SW 1271 (cell line): ENCODE data around the gene B3GLCT.
"Not testable (repeated sequence)": the region's sequence is repeated elsewhere in the genome, so short reads cannot be mapped to it uniquely, and the experiment has no call there.

Experiments used
- DNase-seq, 2 experiments: peaks; one replicate each; lab custom pipeline; 2025; lab: John Stamatoyannopoulos, UW

Gene B3GLCT

DNA sequence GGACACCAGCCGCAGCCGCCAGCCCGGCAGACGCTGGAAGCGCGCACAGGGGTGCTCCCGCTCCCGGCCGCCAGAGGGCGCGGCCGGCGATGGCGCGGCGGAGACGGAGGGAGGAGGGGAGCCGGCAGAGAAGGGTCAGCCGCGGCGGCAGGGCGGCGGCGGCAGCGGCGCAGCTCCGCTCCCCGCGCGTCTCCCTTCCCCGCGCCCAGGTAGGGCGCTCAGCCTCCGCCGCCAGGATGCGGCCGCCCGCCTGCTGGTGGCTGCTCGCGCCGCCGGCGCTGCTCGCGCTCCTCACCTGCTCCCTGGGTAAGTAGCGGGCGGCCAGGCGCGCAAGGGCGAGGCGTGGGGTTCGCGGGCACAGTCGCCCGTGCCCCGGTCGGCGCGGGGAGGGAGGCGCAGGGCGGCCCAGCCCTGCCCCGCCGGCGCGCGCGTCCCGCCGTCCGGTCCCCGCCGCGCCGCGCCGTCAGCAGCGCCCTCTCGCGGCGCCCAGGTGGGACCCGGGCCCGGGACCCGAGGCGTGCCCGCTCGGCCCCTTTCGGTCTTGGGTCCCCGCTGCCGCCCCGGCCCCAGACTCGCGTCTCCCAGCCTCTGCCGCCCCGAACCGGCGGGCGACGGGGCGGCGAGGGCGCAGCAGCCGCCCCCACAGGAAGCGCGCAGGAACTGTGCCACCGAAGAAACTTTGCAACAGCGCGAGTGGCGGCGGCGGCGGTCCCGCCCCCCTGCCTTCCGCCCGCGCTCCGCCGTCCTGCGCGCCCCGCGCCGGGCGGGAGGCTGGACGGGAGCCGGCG is at the start of gene B3GLCT:
Gene B3GLCT (plus strand): TSS at position 127 of the 788 bp plus-strand sequence. CDS start 110 bp downstream, at position 237.
- DNase-seq: peak; percentile 60 to 76

DNA sequence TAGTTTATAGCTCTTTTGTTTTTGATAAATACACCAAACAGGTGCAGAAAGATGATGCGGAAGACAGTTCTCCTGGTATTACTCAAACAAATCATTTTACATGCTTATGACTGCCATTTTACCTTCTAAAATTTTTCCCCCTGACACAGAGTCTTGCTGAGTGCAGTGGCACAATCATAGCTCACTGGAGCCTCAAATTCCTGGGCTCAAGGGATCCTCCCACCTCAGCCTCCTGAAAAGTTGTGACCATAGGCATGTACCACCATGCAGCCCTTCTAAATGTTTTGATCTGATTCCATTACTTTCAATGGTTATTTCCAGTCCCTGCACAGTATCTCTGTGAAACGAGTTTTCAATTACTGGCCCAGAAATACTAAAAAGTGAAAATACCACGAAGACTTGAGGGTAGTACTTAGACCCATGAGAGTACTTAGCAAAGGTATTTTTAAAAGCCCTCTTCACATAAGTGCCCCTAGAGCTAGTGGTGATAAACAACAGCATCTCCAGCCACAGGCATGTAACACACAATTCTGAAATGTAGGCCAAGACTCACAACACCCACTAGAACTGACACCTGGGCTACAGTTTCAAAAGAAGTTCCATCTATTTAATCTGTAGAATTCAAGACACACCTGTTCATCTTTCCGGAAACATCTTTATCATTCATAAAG is 49.3 kb upstream of the B3GLCT start:
- no peak for DNase-seq

GRCh38 chr13:31151837-31152236 is 47.9 kb upstream of the B3GLCT start:
- no peak for DNase-seq

DNA sequence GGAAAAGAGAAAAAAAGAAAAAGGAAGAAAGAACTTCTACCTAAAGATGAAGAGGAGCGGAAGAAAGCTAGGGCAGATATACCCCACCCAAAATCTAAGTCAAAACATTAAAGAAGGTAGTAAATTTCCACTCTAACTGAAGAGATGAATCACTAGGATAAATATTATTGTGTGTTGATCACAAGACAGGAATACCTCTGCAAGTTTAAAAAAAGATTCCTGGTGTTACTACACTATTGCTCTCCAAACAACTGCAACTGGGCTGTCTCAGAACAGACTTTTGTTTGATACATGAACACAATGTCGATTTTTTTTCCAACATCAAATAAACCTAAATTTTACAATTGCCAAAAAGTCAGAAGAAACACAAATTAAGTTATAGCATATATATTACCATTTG is 44.8 kb upstream of the B3GLCT start:
- no peak for DNase-seq

DNA sequence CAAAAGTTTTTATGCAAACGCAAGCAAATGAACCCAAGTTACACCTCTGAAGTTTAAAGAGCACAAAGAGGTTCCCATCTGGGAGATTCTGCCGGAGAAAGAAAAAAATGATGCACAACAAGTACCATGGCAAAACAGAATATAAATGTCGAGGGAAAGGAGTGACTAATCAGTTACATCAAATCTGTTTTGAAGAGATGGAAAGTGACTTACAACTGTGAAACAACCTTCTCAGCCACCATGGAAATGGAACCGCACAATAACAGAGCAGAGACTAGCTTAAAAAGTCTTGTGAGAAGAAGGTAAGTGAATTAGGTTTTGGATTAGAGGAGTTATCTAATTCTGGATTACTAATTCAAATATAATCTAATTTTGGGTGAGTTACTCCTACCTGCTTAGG is 40.5 kb upstream of the B3GLCT start:
- DNase-seq: no peak

GRCh38 chr13:31160857-31161556 is 38.8 kb upstream of the B3GLCT start:
- DNase-seq: peak in 1 of 2 experiments; percentile 20

GRCh38 chr13:31161557-31162150 is 38.1 kb upstream of the B3GLCT start, which contains the start of gene HSPH1:
Gene HSPH1, minus strand, starts transcription at chr13:31161904. Its CDS starts 322 bp downstream, at chr13:31161582.
- peak; percentile 92 to 98 for DNase-seq

DNA sequence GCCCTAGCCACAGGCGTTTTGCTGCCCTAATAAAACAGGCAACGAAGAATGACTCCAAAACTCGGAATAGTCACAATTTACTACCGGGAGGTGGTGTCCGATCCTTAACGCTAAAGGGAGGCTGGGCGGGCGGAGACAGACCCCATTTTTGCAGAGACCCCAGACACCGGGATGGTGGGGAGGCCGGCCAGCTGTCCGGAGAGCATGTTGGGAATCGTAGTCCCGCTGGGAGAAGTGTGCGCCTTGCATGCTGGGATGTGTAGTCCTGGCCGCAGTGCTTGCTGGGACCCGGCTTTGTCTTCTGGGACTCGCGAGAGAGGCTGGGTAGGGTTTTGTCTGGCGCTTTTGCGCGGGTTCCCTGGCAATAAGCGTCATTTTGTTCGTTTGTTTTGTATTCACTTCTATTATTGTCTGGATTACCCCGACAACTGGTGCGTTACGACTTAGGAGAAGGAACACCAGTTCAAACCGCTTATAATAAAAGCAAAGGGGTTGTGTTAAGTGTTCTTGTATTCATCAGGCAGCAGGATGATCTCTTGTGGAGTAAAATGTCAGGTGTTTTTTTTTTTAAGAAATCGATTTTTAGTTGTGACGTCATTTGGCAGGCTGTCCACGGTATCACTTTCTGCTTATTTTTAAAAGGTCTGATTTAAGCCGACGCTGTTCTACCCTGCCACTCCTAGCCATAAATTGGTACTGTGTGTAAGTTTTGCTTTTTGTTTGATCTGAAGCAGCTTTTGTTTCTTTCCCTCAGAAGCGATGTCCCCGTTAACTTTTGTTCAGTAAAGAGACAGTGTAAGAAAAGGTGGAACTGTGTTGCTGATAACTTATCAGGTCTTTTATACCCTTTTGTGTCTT is 37.4 kb upstream of the B3GLCT start:
- peak; percentile 93 to 97 for DNase-seq

GRCh38 chr13:31166591-31166990 is 33.2 kb upstream of the B3GLCT start:
- no peak for DNase-seq

DNA sequence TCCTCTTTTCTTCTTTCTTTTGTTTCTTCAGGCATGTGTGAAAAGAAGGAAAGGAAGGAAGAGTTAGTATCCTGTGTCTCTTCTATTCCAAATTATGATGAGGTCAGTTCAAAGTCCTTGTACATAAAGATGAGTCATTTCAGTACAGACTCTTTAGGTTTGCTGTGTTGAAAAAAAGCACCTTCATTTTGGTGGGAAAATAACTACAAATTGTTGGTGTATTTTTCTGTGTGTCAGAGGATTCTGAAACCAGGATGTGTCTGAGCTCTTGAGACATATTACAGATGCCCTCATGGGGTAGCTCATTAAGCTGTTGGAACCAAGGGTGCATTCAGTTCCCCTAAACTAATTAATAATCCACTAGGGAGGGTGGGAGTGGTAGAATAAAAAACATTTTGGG is 32.3 kb upstream of the B3GLCT start:
- no peak for DNase-seq

- no peak for DNase-seq
These were observed 31.6 kb upstream of the B3GLCT start for GRCh38 chr13:31168166-31168565.

DNA sequence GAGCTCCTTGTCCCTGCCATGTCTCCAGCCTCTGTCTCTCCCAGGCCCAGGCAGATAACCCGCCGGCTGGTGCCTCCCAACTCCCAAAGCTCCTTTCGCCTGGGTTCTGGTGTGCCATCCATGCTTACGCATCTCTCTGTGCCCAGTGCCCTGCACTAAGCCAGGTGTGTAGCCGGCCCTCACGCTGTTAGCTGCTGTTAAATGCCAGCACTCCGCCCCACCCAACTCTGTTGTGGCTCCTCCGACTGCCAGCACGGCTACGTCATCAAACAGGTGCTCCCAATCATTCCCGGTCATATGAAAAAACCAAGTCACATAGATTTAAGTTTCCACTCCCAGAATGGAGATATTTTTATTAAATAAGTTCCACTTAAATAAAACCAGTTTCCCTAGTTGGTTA is 31.0 kb upstream of the B3GLCT start:
- DNase-seq: no peak

DNA sequence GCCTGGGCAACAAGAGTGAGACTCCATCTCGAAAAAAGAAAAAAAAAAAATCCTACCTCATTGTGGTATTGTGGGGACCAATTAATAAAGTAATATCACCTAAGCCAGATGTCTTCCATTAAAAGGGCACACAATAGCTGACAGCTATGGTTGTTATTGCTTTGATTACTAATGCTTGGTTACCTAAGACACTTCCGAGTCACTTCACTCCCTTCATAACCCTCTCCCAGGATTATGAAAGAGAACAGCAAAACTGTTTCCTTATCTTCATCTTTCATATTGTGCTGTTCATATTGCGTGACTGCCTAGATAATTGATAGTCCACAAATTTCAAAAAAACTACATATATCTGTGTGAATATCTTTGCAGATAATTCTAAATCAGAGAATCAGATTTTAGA is 27.8 kb upstream of the B3GLCT start:
- DNase-seq: no peak

DNA sequence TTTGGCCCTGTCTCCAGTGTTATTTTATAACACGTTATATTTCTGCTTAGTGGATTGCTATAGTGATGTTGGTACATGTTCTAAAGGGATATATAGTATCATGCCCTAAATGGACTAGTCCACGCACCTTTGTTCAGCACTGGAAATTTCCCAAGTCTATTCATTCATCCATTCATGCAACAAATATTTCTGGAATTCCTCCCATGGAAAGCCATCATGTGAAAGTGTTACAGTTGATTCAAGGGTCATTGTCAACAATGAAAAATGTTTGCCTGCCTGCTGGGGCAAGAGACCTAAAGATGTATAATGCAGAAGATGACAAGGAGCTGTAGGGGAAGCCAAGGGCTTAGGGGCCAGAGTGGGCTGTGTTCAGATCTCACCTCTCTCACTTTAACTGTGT is 27.2 kb upstream of the B3GLCT start:
- peak; percentile 56 to 80 for DNase-seq

GRCh38 chr13:31174018-31174417 is 25.8 kb upstream of the B3GLCT start:
- DNase-seq: no peak

GRCh38 chr13:31175847-31176532 is 23.8 kb upstream of the B3GLCT start:
- DNase-seq: no peak

GRCh38 chr13:31177813-31178495 is 21.8 kb upstream of the B3GLCT start:
- DNase-seq: not testable (repeated sequence)

DNA sequence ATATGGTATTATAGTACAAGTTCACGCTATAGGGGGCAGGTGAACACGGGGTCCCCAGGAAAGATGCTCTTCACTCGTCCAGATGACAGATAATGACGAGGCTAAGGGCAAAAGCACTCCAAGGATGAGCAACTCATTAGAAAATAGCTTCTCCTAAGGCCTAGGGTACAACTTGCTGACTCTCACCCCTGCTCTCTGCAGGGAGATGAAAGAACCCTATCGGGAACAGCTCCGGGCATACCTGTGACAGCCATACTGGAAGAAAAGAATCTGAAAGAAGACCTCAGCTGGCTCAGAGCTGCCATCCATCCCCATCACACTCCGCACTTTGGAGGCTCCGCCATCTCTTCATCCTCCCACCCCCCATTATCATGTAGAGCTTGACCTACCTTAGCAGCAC is 20.5 kb upstream of the B3GLCT start:
- DNase-seq: no peak

DNA sequence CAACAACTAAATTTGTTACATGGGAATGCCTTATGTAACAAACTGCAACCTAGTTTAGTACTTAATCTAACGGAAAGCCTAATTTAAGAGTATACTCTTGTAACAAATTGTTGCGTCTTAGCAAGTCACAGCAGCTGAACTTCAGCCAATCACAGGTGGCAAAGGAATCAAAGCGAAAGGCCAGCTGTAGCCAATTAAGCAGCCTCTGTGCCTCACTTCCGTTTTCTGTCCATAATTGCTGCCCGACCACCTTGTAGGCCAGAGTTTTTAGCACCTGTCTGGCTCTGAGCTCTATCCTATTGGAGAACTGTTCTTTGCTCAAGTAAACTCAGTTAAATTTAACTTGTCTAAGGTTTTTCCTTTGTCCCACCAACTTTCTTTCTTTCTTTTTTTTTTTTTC is 20.0 kb upstream of the B3GLCT start:
- DNase-seq: no peak

- no peak for DNase-seq
These were observed 16.8 kb upstream of the B3GLCT start for GRCh38 chr13:31182987-31183386.
